Stimulated activated CD8-positive, alpha-beta memory T cell treated with anti-CD3 and anti-CD28 coated beads, Interleukin-15, amount 100 ng/mL, for 24 hours (primary cell): ENCODE results near the gene CEP250.
"Not testable (repeated sequence)": the region's sequence is repeated elsewhere in the genome, so short reads cannot be mapped to it uniquely, and the experiment has no call there.

Source experiments
- DNase-seq: peaks from one replicate; pipeline ENCODE4 v3.0.0-alpha.2; 2020; ENCODE audit warnings: low read depth

The CEP250 gene

GRCh38 chr20:35529552-35529951 lies 74.2 kb downstream of the CEP250 start, which contains the start of gene C20orf173:
C20orf173 (minus strand) TSS chr20:35529652; CDS start chr20:35529373, 279 bp downstream.
- DNase-seq, result no peak

GRCh38 chr20:35539756-35540212 lies 84.4 kb downstream of the CEP250 start:
- DNase-seq, result no peak

GRCh38 chr20:35541118-35541782 lies 85.9 kb downstream of the CEP250 start:
- DNase-seq, result no peak

GRCh38 chr20:35541783-35542662 lies 86.6 kb downstream of the CEP250 start, which contains the start of gene ERGIC3:
ERGIC3 (plus strand) TSS chr20:35542078; CDS start chr20:35542098, 20 bp downstream.
- DNase-seq, result peak; percentile 93

GRCh38 chr20:35542990-35543389 lies 87.6 kb downstream of the CEP250 start:
- no peak for DNase-seq

- no peak for DNase-seq
Observed at GRCh38 chr20:35544436-35544835, 89.0 kb downstream of the CEP250 start.

- DNase-seq, result not testable (repeated sequence)
Observed at GRCh38 chr20:35544941-35545340, 89.5 kb downstream of the CEP250 start.

- DNase-seq, result no peak
Observed at GRCh38 chr20:35546127-35546526, 90.7 kb downstream of the CEP250 start.

- DNase-seq, result no peak
Observed at GRCh38 chr20:35547329-35547728, 91.9 kb downstream of the CEP250 start.

GRCh38 chr20:35551503-35551902 lies 96.1 kb downstream of the CEP250 start:
- no peak for DNase-seq

- DNase-seq, result no peak
Observed at GRCh38 chr20:35552914-35553313, 97.5 kb downstream of the CEP250 start.

- DNase-seq, result not testable (repeated sequence)
Observed at GRCh38 chr20:35555461-35555860, 100.1 kb downstream of the CEP250 start.

GRCh38 chr20:35555951-35556645 lies 100.7 kb downstream of the CEP250 start:
- DNase-seq, result no peak

- DNase-seq, result no peak
Observed at GRCh38 chr20:35556871-35557270, 101.5 kb downstream of the CEP250 start.

GRCh38 chr20:35558451-35558850 lies 103.1 kb downstream of the CEP250 start:
- no peak for DNase-seq

GRCh38 chr20:35559042-35559693 lies 103.8 kb downstream of the CEP250 start:
- no peak for DNase-seq

GRCh38 chr20:35560105-35560511 lies 104.7 kb downstream of the CEP250 start:
- no peak for DNase-seq

- no peak for DNase-seq
Observed at GRCh38 chr20:35560541-35560940, 105.1 kb downstream of the CEP250 start.

GRCh38 chr20:35561268-35561667 lies 105.9 kb downstream of the CEP250 start:
- no peak for DNase-seq

GRCh38 chr20:35561671-35562070 lies 106.3 kb downstream of the CEP250 start:
- no peak for DNase-seq

GRCh38 chr20:35562541-35563110 lies 107.2 kb downstream of the CEP250 start:
- DNase-seq, result no peak
